HG02970 (cell line): ENCODE results near the gene SLC9A4.

ENCODE experiments used
- ATAC-seq: cut with Tn5 transposase; IDR thresholded peaks from one replicate; pipeline ENCODE4 v1.9.1; 2021; ENCODE audit warnings: mild to moderate bottlenecking, moderate library complexity, moderate number of reproducible peaks; ENCODE audit not compliant: unreplicated experiment, low FRiP score

Gene SLC9A4

GRCh38 chr2:102473020-102473419 is at the start of gene SLC9A4:
Gene SLC9A4, plus strand, starts transcription at chr2:102473226. Its CDS starts 534 bp downstream, at chr2:102473760.
- ATAC-seq, result no peak

DNA sequence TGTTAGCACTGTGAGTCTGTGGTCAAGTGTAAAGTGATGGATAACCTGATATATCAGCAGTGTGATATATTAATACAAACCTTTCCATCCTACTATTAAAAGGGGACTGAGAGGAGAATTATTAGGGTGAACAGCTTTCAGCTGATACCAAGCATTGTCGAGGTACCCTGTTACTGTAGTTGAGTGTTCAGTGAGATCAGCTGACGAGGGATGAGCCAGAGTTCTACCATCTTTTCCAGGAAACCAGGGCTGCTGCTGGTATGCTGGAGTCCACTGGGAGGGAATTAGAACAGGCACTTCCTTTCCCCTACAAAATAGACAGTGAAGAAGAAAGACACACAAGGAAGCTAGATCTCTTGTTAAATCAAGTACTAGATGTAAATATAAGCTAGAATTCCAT is 49.7 kb upstream of the SLC9A4 start:
- no peak for ATAC-seq

DNA sequence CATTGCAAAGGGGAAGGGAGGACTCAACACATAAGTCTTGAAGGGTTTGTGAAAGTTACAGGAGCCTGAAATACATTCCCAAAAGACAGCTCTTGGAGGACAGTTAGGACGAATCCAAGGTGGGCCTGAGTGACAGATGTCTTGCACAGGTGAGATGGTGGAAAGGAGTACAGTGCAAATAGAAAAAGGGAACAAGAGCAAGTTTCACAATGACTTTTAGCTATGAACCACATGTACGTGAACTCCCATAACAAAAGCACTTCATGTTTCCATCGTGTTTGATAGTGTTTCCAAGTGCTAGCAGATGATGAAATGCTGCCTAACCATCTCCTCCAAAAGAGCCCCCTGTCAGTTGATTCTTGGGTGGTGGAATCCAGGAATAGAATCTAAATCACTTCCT is 48.3 kb upstream of the SLC9A4 start:
- ATAC-seq, result peak; percentile 76

DNA sequence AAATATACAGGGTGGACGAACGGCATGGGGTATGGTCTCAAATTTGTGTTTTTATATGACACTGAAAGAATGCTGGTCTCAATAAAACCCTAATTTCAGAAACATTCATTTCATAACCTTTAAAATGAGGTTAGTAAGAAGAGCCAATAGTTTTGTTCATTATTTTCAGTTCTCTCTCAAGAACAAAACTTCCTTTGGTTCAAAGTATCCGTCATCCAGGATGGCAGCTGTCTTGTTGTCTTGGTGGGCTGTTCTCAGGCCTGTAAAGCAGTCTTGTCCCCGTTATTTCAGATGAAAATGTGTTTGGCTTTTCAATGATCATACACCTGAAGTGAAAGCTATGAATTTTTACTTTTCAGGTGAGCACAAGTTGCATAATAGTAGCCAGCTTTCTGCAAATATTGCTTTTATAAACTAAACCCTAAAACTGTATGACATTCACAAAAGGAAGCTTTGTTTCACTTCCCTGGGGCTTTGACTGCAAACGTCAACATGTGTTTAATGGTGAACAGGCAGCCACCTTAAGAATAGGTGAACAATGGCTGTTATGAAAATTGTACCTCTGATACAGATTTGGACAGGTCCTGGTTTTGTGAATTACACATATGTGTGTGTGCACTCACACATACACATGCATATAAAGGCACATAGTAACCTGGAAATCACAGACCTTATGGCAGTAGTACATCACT is 47.4 kb upstream of the SLC9A4 start:
- no peak for ATAC-seq

GRCh38 chr2:102427249-102427648 is 45.8 kb upstream of the SLC9A4 start:
- no peak for ATAC-seq

GRCh38 chr2:102428573-102428972 is 44.5 kb upstream of the SLC9A4 start:
- no peak for ATAC-seq

DNA sequence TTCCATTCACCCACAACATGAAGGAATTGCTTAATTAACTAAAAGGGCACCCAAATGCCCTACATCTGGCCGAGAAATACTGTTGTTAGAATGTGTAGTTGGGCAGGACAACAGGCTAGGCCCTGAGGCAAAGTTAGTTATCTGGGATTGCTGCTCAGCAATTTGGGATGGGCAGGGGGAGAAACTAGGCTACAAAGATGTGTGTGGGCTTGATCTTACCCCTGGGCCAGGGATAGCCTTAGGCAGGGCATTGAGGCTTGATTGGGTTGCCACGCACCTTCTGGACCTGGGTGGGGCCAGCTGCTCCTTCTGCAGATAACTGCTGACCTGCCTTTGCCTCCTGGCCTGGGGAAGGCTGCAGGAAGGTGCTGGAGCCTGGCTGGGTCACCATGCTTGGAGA is 40.6 kb upstream of the SLC9A4 start:
- no peak for ATAC-seq

DNA sequence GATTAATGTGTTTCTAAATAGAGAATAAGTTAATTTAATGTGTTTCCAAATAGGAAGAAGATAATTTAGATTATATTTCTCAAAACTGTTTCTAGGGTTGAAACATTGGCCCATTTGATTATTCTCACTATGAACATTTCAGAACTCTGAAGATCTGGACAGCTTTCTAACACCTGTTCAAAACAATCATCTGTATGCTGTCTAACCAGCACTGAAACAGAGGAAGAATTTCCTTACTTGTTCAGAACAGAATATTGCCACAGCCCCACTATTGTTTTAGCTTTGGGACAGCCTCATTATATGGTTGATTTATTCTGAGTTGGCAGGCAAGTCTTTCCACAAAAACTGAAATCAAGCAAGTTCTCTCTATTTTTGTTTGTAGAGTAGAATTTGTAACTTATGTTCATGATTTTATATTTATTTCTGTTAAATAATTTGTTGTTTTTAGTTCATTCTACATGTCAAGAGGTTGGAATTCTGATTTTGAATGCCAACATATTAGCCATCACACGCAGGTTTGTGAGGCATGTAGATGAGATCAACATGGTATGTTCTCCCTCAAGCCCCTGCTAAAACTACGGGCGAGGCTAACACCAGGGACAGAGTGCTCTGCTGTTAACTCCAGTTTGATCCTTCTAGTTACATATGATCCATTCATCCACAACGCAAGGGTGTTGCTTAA is 38.9 kb upstream of the SLC9A4 start:
- no peak for ATAC-seq

DNA sequence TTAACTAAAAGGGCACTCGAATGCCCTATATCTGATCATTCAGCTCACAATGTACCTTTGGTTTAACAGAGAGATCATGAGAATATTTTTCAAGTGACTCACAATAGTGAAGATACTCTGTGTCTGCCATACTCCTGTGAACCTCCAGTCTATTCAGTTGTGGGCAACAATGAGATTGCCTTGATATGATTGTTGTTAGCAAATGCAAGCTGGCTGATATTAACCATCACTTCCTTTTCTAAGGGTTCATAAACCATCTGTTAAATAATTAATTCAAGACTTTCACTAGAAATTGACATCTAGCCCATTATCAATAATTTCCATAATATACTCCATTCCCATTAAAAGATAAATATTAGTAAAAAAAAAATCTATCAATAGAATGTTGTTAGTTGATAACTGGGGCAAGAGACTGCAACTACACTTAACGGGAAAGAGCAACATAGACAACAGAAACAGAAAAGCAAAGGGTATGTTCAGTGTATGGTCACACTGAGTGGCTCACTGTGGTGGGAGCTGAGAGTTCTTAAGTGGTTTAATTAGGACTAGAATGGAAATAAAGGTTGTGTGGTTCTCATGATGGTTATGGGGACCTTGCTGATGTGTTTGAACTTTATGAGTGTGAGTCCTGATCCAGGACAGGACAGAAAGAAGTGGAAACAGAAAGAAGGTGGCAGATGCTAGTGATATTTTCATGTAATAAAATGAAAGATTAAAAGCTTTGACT is 38.2 kb upstream of the SLC9A4 start:
- ATAC-seq, result no peak

- ATAC-seq, result no peak
Observed at GRCh38 chr2:102435741-102436140, 37.3 kb upstream of the SLC9A4 start.

GRCh38 chr2:102436323-102436722 is 36.7 kb upstream of the SLC9A4 start:
- ATAC-seq, result no peak

DNA sequence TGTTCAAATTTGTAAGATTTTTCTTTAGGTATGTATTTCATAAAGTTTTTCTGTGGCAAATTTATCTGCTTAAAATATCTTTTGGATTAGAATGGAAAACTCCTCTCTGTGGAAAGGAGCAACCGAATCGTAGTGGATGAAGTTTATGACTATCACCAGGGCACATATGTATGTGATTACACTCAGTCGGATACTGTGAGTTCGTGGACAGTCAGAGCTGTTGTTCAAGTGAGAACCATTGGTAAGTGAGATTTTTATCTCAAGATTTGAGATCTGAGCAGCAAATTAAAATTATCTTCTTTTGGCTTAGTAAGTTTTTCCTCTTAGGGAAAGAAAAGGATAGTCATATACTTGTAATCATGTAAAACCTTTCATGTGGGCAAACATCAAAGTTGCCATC is 35.9 kb upstream of the SLC9A4 start:
- no peak for ATAC-seq

- no peak for ATAC-seq
Observed at GRCh38 chr2:102438111-102438510, 34.9 kb upstream of the SLC9A4 start.

- no peak for ATAC-seq
Observed at GRCh38 chr2:102438578-102438977, 34.4 kb upstream of the SLC9A4 start.

DNA sequence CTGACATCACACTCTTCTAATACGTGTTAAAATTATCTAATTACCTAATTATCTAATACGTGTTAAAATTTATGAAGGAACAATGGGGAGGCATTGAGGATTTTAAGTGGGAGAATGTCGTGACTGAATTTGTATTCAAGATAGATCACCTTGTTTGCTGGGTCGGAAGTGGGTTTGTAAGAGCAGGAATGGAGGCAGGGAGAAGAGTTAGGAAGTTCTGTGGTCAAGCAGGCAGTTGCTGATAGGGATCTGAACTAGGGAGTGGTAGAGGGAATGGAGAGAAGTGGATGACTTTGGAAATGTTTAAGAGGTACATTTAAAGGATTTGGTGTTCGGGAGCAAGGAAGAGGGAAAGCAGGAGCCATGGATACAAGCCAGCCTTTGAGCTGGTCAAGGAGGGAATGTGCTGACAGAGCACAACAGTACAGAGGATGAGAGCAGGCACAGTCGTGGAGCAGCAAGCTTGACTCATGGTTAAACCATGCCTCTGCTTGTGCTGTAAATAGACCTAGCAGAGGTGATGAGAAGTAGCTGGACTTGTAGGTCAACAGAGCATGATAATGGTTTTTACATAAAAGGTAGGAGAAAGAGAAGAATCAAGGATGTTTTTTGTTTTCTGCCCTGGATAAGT is 33.8 kb upstream of the SLC9A4 start:
- no peak for ATAC-seq

DNA sequence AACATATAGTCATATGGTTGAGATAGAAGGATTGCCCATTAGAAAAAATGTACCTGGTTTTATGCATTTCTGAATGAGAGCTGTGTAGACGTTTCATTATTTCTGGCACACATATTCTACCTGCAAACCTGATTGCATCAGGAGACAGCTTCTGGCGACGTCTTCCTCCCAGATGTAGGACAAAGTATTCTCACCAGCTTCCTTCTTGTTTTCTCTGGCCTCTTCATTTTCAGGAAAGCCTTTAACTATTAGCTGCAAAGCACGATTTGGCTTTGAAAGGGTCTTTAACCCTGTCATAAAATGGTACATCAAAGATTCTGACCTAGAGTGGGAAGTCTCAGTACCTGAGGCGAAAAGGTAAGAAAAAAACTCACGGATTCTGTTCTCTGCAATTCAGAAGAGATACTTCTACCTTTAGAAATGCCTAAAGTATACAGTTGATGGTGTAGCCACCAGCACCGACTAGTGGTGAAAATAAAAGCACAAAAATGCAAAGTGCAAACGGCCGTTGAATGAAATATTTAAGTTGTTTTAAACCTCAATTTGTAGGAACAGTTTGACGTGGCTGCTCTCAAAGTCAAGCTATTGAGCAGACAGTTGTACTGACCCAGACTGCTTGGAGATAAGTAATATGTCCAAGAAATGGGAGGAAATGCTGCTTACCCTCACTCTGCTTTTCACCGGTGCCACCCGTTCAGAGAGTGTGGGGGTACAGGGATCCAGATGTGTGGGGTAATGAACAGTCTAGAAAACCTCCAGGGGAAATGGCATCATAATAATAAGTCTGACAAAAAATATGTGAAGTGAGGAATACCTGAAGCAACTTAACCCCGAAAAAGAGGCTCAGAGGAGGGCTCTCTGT is 29.8 kb upstream of the SLC9A4 start:
- ATAC-seq, result peak; percentile 70

GRCh38 chr2:102444233-102444632 is 28.8 kb upstream of the SLC9A4 start:
- no peak for ATAC-seq

GRCh38 chr2:102446936-102447335 is 26.1 kb upstream of the SLC9A4 start:
- no peak for ATAC-seq

DNA sequence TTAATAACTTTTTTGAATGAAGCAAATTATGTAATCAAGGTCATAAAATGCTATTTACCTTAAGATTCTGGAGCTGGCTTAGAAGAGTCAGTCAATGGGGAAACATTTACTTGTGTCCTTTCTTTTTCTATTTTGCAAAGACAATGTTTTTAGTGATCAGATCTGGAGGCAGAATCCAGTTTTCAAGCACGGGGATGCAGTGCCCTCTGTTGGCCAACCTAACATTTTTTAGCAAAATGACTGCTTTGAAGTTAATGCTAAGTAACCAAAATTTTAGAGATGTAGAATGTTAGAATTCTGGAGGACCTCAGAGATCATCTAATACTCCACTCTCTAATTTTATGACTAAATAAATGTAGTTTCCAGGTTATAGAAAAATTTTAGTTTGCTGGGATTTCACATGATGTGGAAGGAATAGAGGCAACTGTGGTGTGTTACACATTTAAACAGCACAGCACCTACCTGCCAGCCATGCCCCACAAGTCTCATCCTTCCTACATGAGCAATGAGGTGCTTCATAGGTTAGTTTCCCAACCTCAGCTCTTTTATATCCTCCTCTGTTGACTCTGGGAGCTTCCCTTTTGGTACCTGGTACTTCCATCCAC is 23.6 kb upstream of the SLC9A4 start:
- no peak for ATAC-seq

DNA sequence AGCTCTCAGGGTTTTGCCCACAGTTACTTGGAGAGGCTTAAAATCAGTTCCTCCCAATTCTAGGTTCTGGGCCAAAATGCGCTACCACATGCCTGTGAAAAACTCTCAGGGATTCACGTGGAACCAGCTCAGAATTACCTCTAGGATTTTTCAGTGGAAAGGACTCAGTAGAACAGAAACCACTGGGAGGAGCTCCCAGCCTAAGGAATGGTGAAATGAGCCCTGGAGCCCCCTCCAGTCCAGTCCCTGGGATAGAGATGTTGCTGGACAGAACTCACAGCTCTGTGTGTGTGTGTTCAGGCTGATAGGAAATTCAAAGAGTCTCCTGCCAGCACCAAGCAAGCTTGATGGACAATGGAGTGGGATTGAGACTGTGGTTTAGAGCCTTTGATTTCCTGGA is 21.1 kb upstream of the SLC9A4 start:
- ATAC-seq, result no peak
